Measurements from ENCODE around the gene ANO6.

ANO6 gene

GRCh38 chr12:45182511-45182910 is 33.4 kb upstream of the ANO6 start:
- TF ChIP-seq, protein P1, sequence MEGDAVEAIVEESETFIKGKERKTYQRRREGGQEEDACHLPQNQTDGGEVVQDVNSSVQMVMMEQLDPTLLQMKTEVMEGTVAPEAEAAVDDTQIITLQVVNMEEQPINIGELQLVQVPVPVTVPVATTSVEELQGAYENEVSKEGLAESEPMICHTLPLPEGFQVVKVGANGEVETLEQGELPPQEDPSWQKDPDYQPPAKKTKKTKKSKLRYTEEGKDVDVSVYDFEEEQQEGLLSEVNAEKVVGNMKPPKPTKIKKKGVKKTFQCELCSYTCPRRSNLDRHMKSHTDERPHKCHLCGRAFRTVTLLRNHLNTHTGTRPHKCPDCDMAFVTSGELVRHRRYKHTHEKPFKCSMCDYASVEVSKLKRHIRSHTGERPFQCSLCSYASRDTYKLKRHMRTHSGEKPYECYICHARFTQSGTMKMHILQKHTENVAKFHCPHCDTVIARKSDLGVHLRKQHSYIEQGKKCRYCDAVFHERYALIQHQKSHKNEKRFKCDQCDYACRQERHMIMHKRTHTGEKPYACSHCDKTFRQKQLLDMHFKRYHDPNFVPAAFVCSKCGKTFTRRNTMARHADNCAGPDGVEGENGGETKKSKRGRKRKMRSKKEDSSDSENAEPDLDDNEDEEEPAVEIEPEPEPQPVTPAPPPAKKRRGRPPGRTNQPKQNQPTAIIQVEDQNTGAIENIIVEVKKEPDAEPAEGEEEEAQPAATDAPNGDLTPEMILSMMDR (IDR thresholded peaks at IDR 0.05; ENCODE audit: low read depth, low read length, missing control alignments): no peak
- no peak overlapping the region for H3K4me3 ChIP-seq (ENCODE audit: low read depth, low read length)
- DNase-seq (ENCODE audit: low read depth): no peak

DNA sequence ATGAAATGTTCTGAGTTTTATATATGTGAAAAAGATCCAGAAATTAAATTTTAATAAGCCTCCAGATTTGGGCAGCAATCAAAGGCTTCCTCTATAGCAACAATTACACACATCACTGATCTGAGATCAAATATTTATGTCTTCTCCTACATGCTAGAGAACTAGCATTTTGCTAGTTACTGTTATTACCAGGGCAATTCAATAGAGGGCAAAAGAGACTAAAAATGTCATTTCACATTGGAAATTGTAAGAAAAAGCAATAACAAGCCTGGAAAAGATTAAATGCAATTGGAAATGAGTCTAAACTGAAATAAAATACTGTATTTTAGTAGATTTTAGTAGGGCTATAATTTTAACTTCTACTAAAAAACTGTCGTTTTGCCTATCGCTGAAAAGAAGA is 32.6 kb upstream of the ANO6 start:
- H3K4me3 ChIP-seq (ENCODE audit: low read depth, low read length): no peak overlapping the region
- no peak for DNase-seq (ENCODE audit: low read depth)
- TF ChIP-seq, protein P1 (IDR thresholded peaks at IDR 0.05; ENCODE audit: low read depth, low read length, missing control alignments): peak; percentile 3

GRCh38 chr12:45184147-45184963 is 31.5 kb upstream of the ANO6 start:
- H3K4me3 ChIP-seq (ENCODE audit: low read depth, low read length): no peak overlapping the region
- DNase-seq (ENCODE audit: low read depth): no peak
- TF ChIP-seq, protein P1 (IDR thresholded peaks at IDR 0.05; ENCODE audit: low read depth, low read length, missing control alignments): no peak

DNA sequence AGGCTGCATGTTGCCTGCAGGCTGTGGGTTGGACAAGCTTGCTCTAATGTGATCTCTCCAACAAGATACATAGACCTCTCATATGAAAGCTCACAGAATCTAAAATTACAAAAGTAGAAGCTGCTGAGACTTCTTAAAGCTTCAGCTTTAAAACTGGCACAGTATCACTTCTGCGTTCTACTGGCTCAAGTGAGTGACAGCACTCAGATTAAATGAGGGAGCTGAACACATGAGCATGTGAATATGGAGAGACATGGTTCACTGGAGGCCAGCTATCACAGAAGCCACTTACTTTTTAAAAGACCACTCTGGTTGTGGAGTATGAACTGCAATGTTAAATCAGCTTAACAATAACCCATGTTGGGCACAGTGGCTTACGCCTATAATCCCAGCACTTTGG is 29.1 kb upstream of the ANO6 start:
- TF ChIP-seq, protein P1 (IDR thresholded peaks at IDR 0.05; ENCODE audit: low read depth, low read length, missing control alignments): no peak
- H3K4me3 ChIP-seq (ENCODE audit: low read depth, low read length): no peak overlapping the region
- no peak for DNase-seq (ENCODE audit: low read depth)

DNA sequence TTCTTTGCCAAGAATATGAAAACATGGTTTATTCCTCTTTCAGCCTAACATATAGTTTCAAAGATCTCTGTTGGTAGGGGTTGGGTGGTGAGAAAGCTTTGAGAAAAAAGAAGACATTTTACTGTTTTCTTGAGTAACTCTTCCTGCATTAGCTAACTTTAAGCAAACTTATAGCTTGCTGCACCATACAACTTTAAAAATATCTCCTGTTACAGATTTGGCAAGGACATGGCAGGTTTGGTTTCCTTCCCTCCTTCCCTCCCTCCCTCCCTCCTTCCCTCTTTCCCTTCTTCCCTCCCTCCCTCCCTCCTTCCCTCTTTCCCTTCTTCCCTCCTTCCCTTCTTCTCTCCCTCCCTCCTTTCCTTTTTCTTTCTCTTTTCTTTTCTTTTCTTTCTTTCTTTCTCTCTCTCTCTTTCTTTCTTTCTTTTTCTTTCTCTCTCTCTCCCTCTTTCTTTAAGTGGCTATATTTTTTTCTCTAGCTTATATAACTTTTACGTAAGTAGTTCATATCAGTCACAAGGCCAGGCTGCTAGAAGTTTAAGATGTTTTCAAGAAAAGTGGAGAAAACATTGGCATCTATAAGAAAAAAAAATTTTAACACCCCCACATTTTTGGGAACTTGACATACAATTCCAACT is 26.0 kb upstream of the ANO6 start:
- H3K4me3 ChIP-seq (ENCODE audit: low read depth, low read length): no peak overlapping the region
- no peak for DNase-seq (ENCODE audit: low read depth)
- TF ChIP-seq, protein P1 (IDR thresholded peaks at IDR 0.05; ENCODE audit: low read depth, low read length, missing control alignments): no peak

DNA sequence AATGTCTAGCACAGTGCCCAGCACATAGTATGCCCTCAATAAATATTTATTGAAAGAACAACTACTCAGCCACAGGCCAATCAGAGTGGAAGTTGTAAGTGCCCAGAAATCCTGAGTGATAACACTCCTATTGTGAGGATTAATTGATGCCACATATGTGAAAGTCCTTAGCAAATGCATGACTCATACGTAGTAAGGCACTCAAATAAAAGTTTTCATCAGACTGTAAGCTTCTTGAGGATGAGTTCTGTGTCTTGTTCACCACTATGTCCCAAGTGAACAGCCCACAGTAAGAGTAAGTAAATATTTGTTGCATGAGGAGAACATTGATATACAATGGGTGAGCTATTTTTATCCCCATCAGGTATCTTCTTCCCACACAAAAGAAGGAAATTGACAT is 24.7 kb upstream of the ANO6 start:
- no peak for DNase-seq (ENCODE audit: low read depth)
- H3K4me3 ChIP-seq (ENCODE audit: low read depth, low read length): no peak overlapping the region
- TF ChIP-seq, protein P1 (IDR thresholded peaks at IDR 0.05; ENCODE audit: low read depth, low read length, missing control alignments): no peak
